Endothelial cell (in vitro differentiated cells): ENCODE measurements around the gene MYLK. TPM values are rescaled to one million over a fixed set of nuclear protein-coding genes. Genes with fewer than 3 reads are reported as not detected.
A peak's percentile ranks its signal among the peaks of the same experiment; 100 is the strongest.

Source experiments
- DNase-seq: peaks from one replicate; pipeline ENCODE4 v3.0.0; 2021; ENCODE audit warnings: low spot score
- H3K27ac Mint-ChIP-seq: one replicate; pipeline ENCODE4 v1.8.0; 2021; ENCODE audit warnings: mixed read lengths, inconsistent platforms; ENCODE audit not compliant: unreplicated experiment
- H3K27me3 Mint-ChIP-seq: one replicate; pipeline ENCODE4 v1.8.0; 2021; ENCODE audit warnings: mild to moderate bottlenecking, moderate library complexity, mixed read lengths, inconsistent platforms; ENCODE audit not compliant: unreplicated experiment
- H3K36me3 Mint-ChIP-seq: one replicate; pipeline ENCODE4 v1.8.0; 2021; ENCODE audit warnings: mild to moderate bottlenecking, low read depth, mixed read lengths, inconsistent platforms; ENCODE audit not compliant: unreplicated experiment
- H3K4me1 Mint-ChIP-seq: one replicate; pipeline ENCODE4 v1.8.0; 2021; ENCODE audit warnings: mild to moderate bottlenecking, mixed read lengths, inconsistent platforms; ENCODE audit not compliant: unreplicated experiment
- H3K4me3 Mint-ChIP-seq: one replicate; pipeline ENCODE4 v1.8.0; 2021; ENCODE audit warnings: mild to moderate bottlenecking, mixed read lengths, inconsistent platforms; ENCODE audit not compliant: unreplicated experiment
- H3K9me3 Mint-ChIP-seq: one replicate; pipeline ENCODE4 v1.8.0; 2021; ENCODE audit warnings: mixed read lengths, inconsistent platforms; ENCODE audit not compliant: unreplicated experiment
- CTCF ChIP-seq: fragments of 200-600 bp; sonication (generic); IDR thresholded peaks from one replicate; pipeline ENCODE4 v1.5.0; 2021; ENCODE audit warnings: antibody characterized with exemption; ENCODE audit not compliant: unreplicated experiment
- total RNA-seq: library from RNA; stranded (reverse); fragmentation: NEBNext Ultra II Directional; extraction: Animal tissue kit (Norgen Biotek cat#: 25700); gene quantifications from one replicate; pipeline ENCODE4 v1.2.1, GENCODE V29; 2021; ENCODE audit not compliant: unreplicated experiment

MYLK gene
- total RNA-seq, 1 donor from 2014 or later, result 7.8 TPM

- Mint-ChIP-seq H3K4me3 (no peak overlapping the region), H3K9me3 (no peaks in the 10 kb centered on the region), H3K27ac (no peak overlapping the region), H3K4me1 (peaks cover 28% of the 10 kb centered on the region), H3K27me3 (peaks cover 6% of the 10 kb centered on the region), H3K36me3 (peaks cover 3% of the 10 kb centered on the region)
- TF ChIP-seq CTCF, result no peak
- DNase-seq, result no peak
Observed at GRCh38 chr3:123655400-123655799, 228.7 kb downstream of the MYLK start.

GRCh38 chr3:123653221-123653682 lies 230.9 kb downstream of the MYLK start:
- no peak overlapping the region for H3K4me3 Mint-ChIP-seq
- H3K27me3 Mint-ChIP-seq, result peaks cover 10% of the 10 kb centered on the region
- no peak for TF ChIP-seq CTCF
- peaks cover 3% of the 10 kb centered on the region for H3K36me3 Mint-ChIP-seq
- H3K4me1 Mint-ChIP-seq, result peaks cover 40% of the 10 kb centered on the region
- peak; percentile 18 for DNase-seq
- H3K27ac Mint-ChIP-seq, result no peak overlapping the region
- H3K9me3 Mint-ChIP-seq, result no peaks in the 10 kb centered on the region

GRCh38 chr3:123652342-123652984 lies 231.7 kb downstream of the MYLK start:
- Mint-ChIP-seq H3K27me3 (peaks cover 14% of the 10 kb centered on the region), H3K4me3 (no peak overlapping the region), H3K4me1 (peaks cover 40% of the 10 kb centered on the region), H3K27ac (no peak overlapping the region), H3K36me3 (peaks cover 3% of the 10 kb centered on the region), H3K9me3 (no peaks in the 10 kb centered on the region)
- DNase-seq, result peak; percentile 91
- peak; percentile 57 for TF ChIP-seq CTCF

- Mint-ChIP-seq H3K36me3 (peaks cover 3% of the 10 kb centered on the region), H3K9me3 (no peaks in the 10 kb centered on the region), H3K4me1 (peaks cover 40% of the 10 kb centered on the region), H3K4me3 (no peak overlapping the region), H3K27me3 (peaks cover 14% of the 10 kb centered on the region), H3K27ac (no peak overlapping the region)
- DNase-seq, result no peak
- no peak for TF ChIP-seq CTCF
Observed at GRCh38 chr3:123651449-123652341, 232.4 kb downstream of the MYLK start.

GRCh38 chr3:123650101-123650500 lies 234.0 kb downstream of the MYLK start:
- no peak for TF ChIP-seq CTCF
- DNase-seq, result peak; percentile 30
- peaks cover 4% of the 10 kb centered on the region for H3K36me3 Mint-ChIP-seq
- H3K9me3 Mint-ChIP-seq, result no peaks in the 10 kb centered on the region
- H3K27ac Mint-ChIP-seq, result peak overlapping the region; percentile 59
- peaks cover 14% of the 10 kb centered on the region for H3K27me3 Mint-ChIP-seq
- H3K4me3 Mint-ChIP-seq, result no peak overlapping the region
- peaks cover 44% of the 10 kb centered on the region for H3K4me1 Mint-ChIP-seq
